B cell (primary cell): ENCODE results near the gene GOLGA8M.
"Not testable (repeated sequence)": the region's sequence is repeated elsewhere in the genome, so short reads cannot be mapped to it uniquely, and the experiment has no call there.

Source experiments
- CTCF ChIP-seq: fragments of 200-600 bp; IDR thresholded peaks from one replicate; pipeline ENCODE4 v1.8.0; 2022; ENCODE audit warnings: antibody characterized with exemption, mild to moderate bottlenecking
- EZH2 ChIP-seq: IDR thresholded peaks from 2 replicates; pipeline ENCODE4 v1.6.1; 2012; ENCODE audit warnings: borderline replicate concordance, low read depth, mild to moderate bottlenecking, moderate library complexity, low read length; ENCODE audit not compliant: insufficient read depth, poor library complexity, severe bottlenecking

DNA sequence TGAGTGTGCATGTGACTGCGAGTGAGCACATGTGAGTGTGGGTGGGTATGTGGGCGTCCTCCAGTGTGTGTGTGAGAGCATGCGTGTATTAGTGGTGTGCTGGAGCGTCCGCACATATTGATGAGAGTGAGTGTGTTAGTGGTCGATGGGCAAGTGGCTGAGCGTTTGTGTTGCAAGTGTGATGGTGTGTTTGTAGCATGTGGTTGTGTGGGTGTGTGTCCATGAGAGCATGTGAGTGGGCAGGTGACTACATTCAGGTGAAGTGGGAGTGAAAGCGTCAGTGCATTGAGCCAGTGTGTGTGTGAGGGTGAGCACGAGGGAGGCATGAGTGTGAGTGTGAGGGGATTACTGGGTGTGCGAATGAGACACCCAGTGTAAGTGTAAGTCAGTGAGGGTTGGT, 59.7 kb downstream of the GOLGA8M start:
- not testable (repeated sequence) for TF ChIP-seq CTCF, EZH2
